ENCODE measurements around the gene INSYN2A.

Gene INSYN2A, protein sequence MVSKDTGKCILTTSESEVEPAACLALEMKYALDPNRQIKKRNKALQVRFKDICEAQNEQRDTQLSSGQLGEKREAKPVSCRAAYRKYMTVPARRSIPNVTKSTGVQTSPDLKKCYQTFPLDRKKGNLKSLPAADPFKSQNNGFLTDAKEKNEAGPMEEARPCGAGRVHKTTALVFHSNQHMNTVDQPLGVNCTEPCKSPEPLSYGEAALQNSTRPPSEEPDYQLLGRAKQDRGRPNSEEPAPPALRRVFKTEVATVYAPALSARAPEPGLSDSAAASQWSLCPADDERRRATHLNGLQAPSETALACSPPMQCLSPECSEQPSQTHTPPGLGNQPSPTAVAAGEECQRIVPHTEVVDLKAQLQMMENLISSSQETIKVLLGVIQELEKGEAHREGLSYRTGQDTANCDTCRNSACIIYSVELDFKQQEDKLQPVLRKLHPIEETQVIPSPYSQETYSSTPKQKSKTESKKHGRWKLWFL

GRCh38 chr10:127196282-127197153 lies at the start of gene INSYN2A:
Gene INSYN2A (minus strand): TSS chr10:127196591. CDS start chr10:127176395, 20,196 bp downstream.
- DNase-seq: no peak

GRCh38 chr10:127245456-127245855 lies 49.1 kb upstream of the INSYN2A start:
- DNase-seq: no peak

DNA sequence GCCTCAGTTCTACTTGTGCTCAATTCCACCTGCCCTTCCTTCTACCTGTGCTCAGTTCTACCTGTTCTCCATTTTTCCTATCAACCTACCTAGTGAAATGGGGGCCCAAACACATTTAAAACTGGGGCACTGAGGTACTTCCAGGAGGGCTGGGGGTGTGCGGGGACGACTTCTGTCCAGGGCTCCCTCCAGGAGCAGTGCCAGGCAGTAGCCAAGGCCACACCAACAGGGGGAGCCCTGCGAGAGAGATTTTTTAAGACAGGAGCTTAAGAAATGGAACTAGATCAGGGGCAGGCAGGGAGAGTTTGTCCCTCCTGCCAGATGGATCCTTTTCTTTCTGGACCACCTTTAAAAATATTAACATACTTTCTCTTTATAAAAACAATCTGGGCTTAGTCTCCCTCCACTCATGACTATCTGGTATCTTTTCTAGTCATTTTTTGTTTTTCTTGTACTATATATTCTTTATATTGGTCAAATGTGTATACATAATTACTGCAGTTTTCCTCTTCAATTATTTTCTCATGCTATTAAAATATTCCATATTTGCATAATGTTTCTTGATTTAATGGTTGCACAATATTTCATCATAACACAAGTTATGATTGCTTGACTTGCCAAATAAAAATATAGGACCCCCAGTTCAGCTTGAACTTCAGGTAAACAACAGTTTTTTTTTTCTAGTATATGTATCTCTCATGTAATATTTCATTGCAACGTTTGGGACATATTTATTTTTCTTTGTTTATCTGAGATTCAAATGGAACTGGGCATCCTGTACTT lies 47.3 kb upstream of the INSYN2A start:
- DNase-seq: peak in 4 of 6 experiments; percentile 11 to 30 (median 18)

- no peak for DNase-seq
Observed at GRCh38 chr10:127242914-127243313, 46.5 kb upstream of the INSYN2A start.

DNA sequence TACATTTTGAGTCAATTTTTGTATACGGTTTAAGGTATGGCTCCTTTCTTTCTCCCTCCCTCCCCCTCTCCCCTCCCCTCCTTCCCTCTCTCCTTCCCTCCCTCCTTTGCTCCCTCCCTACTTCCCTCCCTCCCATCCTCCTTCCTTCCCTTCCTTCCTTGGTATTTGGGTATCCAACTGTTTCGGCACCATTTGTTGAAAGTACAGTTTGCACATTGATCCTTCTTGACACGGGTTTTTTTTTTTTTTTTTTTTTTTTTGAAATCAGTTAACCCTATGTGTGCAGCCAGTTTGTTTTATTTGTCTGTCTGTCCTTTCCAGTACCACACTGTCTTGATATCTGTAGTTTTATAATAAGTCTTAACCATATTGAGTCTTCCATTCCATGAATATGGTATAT lies 39.9 kb upstream of the INSYN2A start:
- no peak for DNase-seq

DNA sequence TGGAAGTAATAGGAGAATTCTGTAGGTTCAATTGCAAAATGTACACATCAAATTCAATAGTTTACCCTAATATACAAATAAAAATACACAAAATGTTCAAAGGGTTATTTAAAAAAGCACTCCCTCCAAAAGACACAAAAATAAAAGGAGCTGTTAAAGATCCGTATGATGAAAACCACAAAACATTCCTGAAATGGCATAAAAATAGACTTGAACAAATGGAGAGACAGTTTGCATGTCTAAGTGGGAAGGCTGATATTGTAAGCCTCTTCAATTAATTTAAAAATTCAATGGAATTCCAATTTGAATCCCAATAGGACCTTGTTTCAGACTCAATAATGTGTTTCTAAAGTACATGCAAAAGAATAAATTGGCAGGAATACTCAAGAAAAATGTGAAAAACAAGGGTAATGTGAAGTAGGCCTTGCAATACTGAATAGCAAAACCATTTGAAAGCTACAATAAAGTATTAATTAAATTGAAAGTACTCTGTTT lies 38.0 kb upstream of the INSYN2A start:
- no peak for DNase-seq

DNA sequence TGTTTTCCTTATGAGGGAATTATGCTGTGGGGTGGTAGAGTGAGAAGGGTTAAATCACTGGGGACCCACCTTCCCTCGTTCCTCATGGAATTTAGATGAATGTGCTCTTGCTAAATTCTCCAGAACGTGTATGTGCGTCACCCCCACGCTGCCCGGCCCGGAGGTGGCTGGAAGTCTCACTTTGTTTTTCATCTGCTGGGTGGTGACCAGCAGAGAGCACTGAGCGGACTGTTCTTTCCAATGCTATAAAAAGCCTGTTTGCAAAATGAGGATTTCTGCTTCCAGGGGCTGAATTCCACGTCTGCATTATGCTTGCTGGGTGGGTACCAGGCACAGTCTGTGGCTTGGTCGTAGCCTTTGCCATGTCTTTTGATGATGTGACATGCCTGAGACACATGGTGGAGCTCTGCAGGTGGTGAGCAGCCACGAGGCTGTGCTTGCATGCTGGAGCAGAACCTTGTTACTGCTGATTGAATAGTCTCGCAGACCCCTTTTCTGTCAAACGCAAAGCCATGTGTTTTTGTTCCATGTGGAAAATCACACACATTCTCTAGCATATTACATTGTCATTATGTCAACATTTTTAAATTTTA lies 31.9 kb upstream of the INSYN2A start:
- no peak for DNase-seq

DNA sequence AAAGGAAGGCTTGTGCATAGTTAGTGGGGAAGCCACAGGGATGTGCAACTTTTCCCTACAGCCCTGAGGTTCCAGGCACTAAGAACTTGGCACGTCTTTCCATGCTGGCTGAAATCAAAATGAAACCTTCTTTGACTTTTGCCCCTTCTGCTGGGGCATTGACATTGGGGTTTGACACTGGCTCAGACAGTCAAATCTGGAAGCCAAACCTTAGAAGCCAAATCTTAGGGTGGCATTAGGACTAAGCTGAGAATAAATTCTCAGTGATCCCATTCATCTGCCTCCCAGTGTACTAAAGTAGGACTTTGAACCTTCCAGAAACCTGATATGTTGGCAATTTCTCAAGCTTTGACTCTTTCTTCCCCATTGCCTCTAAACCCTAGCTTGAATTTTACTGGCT lies 31.3 kb upstream of the INSYN2A start:
- no peak for DNase-seq

DNA sequence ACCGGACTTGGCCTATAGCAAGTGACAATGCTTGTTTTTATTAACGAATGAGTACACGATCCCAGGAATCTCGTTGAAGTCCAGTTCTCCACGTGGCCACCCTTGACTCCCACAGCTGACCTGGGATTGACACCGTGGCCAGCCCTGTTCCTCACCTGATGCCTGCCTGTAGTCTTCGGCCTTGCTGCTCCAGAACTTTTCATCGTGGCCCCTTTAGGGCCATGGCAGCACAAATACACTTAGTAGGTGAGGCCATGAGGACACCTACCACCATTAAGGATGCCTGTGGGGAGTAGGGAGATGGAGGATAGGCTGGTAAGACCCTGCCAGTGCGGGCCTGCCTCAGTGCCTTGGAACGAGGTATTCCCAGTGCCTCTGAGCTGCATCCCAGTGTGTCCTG lies 30.6 kb upstream of the INSYN2A start:
- DNase-seq: no peak

DNA sequence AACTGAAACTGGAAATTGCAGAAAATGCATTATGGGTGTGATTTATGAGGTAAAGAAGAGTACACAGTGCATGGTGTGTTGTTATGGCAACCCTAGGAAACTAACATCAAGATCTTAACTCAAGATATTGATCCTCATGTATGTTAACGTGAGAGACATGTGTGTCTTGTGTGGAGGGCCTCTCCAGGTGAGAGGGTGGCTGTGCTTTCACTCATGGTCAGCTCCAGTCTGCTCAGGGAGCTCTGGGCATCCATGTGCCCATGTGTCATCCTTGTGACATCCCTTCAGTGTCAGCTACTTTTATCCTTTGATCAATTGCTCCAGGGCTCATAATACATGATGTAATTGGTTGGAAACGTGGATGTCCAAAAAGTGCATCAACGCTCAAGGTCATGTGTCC lies 24.9 kb upstream of the INSYN2A start:
- no peak for DNase-seq

- DNase-seq: no peak
Observed at GRCh38 chr10:127218658-127219057, 22.3 kb upstream of the INSYN2A start.

GRCh38 chr10:127216786-127217185 lies 20.4 kb upstream of the INSYN2A start:
- no peak for DNase-seq

DNA sequence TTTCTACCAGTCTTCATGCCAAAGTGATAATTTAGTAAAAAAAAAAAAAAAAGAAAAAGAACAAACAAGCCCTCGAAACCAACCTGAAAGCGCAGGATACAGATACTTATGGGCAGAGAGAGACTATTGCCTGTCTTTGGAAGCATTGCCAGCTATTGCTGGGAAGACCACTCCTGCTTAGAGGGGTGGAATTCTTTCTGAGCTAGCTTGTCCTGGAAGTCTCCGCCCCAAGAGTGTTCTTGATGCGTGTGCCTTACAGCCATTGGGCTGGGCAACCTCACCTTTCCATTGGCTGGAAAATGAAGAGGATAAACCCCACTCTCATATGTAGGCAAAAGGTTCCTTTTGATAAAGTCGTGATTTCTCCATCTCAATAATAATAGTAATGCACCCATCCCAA lies 19.9 kb upstream of the INSYN2A start:
- DNase-seq: no peak

DNA sequence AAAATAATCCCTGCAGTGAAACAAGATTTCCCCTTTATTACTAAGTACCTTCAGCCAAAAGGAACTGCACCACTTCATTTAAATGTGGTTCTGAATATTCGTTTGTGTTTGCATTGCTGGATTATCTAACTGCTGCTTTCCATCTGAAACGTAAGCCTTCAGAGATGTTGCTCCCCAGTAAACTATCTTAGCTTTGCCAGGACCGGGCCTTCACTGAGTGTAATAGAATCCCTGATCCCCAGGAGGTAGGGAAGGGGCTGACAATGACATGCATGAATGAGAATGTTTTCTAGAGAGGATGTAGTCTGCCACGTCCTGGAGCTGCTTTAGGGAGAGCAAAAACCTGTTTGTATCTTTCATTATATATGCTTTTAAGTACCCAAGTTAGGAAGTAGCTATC lies 19.5 kb upstream of the INSYN2A start:
- DNase-seq: no peak

- DNase-seq: no peak
Observed at GRCh38 chr10:127210936-127211466, 14.6 kb upstream of the INSYN2A start.

DNA sequence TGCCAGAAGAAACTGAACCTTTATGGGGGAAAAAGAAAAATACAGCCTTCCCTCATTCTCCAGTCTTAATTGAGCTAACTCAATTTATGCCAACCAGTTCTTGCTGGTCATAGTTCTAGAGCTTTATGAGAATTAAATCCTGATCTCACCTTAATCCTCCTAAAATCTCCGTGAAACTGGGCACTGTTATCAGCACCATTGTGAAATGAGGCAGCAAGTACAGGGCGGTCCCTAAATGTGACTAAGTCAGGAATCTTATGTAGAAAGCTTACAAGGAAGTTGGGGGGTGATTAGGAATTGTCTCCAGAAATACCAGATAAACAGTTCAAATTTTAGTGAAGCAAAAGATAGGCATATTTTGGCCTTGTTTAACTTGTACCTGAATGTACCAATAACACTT lies 10.7 kb upstream of the INSYN2A start:
- no peak for DNase-seq

DNA sequence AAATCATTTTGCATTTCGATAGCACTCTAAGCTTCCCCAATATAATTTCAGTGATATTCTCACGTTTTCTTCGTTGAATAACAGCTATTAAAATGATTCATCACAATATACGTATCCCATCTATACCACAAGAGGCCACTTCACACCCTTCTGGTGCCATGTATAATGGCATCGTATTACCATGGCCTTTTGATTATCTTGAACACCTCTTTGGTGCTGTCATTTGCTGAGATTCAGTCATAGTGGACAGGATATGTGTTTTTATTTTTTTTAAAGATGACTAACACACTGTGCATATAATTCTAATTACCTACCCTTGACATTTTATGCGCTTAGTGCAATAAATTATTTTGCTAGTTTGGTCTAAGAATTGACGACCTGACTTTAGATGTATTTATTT lies 6.7 kb upstream of the INSYN2A start:
- DNase-seq: no peak

DNA sequence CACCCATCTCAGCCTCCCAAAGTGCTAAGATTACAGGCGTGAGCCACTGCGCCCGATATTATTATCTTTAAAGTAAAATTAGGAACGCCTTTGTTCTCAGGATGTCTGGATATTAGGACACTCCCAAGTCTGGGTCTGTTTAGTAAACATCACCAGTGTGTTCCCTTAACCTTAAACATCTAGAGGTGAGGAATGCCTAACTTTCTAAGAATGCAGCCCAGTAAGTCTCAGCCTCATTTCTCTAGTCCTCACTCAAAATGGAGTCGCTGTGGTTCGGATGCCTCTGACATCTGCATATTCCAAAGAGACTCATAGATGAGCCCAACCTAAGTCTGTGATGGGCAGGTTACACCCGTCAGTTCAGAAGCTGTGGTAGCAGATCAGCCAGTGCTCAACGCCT lies 4.3 kb upstream of the INSYN2A start:
- no peak for DNase-seq

DNA sequence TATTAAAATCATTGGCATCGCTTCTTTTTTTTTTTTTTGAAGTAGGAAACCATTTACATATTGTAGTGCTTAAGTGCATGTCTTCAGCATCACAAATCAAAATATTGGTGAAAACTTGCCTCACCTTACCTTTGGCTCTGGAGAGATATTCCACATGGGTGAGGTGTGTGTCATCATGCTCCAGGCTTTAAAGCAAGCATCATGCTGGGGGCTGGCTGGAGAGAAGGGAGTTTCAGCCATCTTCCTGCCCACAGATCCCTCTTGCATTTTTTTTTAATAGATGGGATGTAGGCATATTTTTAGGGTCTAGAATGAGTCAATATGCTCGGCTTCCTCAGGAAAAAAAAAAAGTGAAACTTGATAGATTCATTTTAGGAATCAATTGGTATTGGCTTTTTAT lies 2.3 kb upstream of the INSYN2A start:
- no peak for DNase-seq

DNA sequence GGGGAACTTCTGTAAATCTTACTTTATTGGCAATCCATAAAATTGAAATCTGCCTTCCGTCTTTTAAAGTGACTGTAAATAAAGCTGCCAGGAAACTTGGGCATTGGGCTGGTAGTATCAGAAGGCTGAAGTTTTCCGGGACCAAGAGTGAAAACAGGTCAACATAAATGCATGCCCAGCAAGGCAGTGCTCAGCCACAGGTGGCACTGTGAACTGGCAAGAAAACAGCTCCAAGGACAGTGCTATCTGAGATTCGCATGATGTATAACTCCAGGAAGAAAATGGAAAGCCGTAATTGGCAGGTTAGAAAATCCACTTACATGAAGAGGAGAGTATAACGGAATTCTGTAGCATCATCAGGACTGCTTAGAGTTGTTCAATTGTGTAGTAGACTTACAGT lies 1.9 kb upstream of the INSYN2A start:
- no peak for DNase-seq

DNA sequence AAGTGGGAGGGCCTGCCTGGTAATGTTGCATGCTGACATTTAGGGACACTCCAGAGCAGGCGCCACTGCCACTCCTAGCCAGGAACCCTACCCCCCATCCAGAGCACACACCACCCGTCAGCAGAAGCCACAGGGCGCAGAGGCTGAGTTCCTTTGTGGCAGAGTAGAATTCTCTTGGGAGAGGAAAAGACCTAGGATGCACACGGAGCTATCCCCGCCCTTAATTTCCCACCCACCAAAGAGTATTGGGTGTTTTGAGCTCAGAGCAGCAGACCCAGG lies 702 bp upstream of the INSYN2A start:
- no peak for DNase-seq

GRCh38 chr10:127195571-127196281 lies 665 bp downstream of the INSYN2A start:
- DNase-seq: no peak
